NCI-H1092 treated with DMSO at 0.1 percent for 48 hours (cell line): ENCODE data around the gene CCDC187.
A peak's percentile ranks its signal among the peaks of the same experiment; 100 is the strongest.

ENCODE experiments used
- DNase-seq: peaks from one replicate; lab custom pipeline; 2025; lab: John Stamatoyannopoulos, UW

CCDC187 gene

GRCh38 chr9:136283291-136284235 lies 20.3 kb downstream of the CCDC187 start:
- DNase-seq: peak; percentile 70

GRCh38 chr9:136282272-136282861 lies 21.5 kb downstream of the CCDC187 start:
- no peak for DNase-seq

- DNase-seq: no peak
Measured at GRCh38 chr9:136281421-136282271, 22.2 kb downstream of the CCDC187 start.

- DNase-seq: no peak
Measured at GRCh38 chr9:136280535-136281315, 23.2 kb downstream of the CCDC187 start.

- no peak for DNase-seq
Measured at GRCh38 chr9:136279471-136279870, 24.4 kb downstream of the CCDC187 start.

GRCh38 chr9:136278894-136279293 lies 25.0 kb downstream of the CCDC187 start:
- DNase-seq: no peak

- no peak for DNase-seq
Measured at GRCh38 chr9:136278221-136278620, 25.7 kb downstream of the CCDC187 start.

- no peak for DNase-seq
Measured at GRCh38 chr9:136277746-136278145, 26.1 kb downstream of the CCDC187 start.

GRCh38 chr9:136276716-136277115 lies 27.2 kb downstream of the CCDC187 start:
- DNase-seq: no peak

GRCh38 chr9:136275655-136276429 lies 28.1 kb downstream of the CCDC187 start:
- no peak for DNase-seq

- no peak for DNase-seq
Measured at GRCh38 chr9:136274786-136275654, 28.9 kb downstream of the CCDC187 start.

- DNase-seq: no peak
Measured at GRCh38 chr9:136273921-136274785, 29.7 kb downstream of the CCDC187 start.

- DNase-seq: no peak
Measured at GRCh38 chr9:136273244-136273865, 30.5 kb downstream of the CCDC187 start.

GRCh38 chr9:136270173-136270705 lies 33.7 kb downstream of the CCDC187 start:
- DNase-seq: no peak

GRCh38 chr9:136268735-136269134 lies 35.2 kb downstream of the CCDC187 start:
- no peak for DNase-seq

- peak; percentile 12 for DNase-seq
Measured at GRCh38 chr9:136268318-136268717, 35.6 kb downstream of the CCDC187 start.

GRCh38 chr9:136267261-136268111 lies 36.4 kb downstream of the CCDC187 start:
- DNase-seq: no peak
